Measurements from ENCODE around the gene NRP2.

Gene NRP2

DNA sequence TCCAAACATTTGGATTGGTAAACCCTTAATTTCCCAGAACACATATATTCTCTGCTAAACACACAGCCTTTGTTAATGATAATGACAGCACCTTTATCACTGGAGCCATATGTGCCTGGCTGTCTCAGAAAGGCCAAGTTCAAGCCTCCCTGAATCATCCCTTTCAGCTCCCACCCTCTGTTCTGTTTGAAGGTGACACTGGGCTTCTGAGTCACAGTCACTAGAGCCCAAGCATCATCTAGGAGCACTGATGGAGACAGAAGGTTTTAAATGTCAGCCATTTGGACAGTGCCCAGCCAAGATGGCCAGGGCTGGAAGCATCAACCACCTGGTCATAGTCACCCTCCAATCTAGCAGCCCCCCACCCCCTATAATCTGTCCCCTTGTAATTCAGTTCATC lies 80.6 kb downstream of the NRP2 start:
- Histone ChIP-seq H3K36me3 (ENCODE audit: control insufficient read depth, insufficient read depth, low read length) (no peaks in the 10 kb centered on the region), H3K27me3 (replicated peaks; ENCODE audit: control insufficient read depth, insufficient read depth, low read length) (no peaks in the 10 kb centered on the region; the same call in none of the 2 replicates), H3K4me3 (replicated peaks; ENCODE audit: low read depth, low read length) (no peak overlapping the region)
- no peak for DNase-seq (ENCODE audit: extremely low read depth, insufficient read length)
- TF ChIP-seq, protein P1, sequence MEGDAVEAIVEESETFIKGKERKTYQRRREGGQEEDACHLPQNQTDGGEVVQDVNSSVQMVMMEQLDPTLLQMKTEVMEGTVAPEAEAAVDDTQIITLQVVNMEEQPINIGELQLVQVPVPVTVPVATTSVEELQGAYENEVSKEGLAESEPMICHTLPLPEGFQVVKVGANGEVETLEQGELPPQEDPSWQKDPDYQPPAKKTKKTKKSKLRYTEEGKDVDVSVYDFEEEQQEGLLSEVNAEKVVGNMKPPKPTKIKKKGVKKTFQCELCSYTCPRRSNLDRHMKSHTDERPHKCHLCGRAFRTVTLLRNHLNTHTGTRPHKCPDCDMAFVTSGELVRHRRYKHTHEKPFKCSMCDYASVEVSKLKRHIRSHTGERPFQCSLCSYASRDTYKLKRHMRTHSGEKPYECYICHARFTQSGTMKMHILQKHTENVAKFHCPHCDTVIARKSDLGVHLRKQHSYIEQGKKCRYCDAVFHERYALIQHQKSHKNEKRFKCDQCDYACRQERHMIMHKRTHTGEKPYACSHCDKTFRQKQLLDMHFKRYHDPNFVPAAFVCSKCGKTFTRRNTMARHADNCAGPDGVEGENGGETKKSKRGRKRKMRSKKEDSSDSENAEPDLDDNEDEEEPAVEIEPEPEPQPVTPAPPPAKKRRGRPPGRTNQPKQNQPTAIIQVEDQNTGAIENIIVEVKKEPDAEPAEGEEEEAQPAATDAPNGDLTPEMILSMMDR (IDR thresholded peaks at IDR 0.05; ENCODE audit: insufficient read depth, low read length, poor library complexity, severe bottlenecking): no peak

DNA sequence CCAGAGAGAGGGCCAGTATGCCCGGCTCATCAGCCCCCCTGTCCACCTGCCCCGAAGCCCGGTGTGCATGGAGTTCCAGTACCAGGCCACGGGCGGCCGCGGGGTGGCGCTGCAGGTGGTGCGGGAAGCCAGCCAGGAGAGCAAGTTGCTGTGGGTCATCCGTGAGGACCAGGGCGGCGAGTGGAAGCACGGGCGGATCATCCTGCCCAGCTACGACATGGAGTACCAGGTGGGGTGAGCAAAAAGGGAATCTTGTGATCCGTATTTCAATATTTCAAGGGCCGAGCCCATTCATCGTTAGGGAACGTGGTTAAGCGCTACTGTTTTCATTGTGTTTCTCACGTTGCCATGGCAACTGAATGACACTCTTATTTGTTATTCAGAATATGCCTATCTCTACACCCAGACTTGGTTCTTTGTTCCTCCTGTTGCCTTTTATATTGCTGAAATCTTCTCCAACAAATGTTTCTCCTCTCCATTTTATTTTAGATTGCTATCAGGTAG lies 81.5 kb downstream of the NRP2 start:
- no peaks in the 10 kb centered on the region; the same call in 1 of the 2 replicates for H3K27me3 ChIP-seq (replicated peaks; ENCODE audit: control insufficient read depth, insufficient read depth, low read length)
- no peak overlapping the region for H3K4me3 ChIP-seq (replicated peaks; ENCODE audit: low read depth, low read length)
- H3K36me3 ChIP-seq (ENCODE audit: control insufficient read depth, insufficient read depth, low read length): no peaks in the 10 kb centered on the region
- TF ChIP-seq, protein P1 (IDR thresholded peaks at IDR 0.05; ENCODE audit: insufficient read depth, low read length, poor library complexity, severe bottlenecking): peak; percentile 46
- peak; percentile 26 for DNase-seq (ENCODE audit: extremely low read depth, insufficient read length)

DNA sequence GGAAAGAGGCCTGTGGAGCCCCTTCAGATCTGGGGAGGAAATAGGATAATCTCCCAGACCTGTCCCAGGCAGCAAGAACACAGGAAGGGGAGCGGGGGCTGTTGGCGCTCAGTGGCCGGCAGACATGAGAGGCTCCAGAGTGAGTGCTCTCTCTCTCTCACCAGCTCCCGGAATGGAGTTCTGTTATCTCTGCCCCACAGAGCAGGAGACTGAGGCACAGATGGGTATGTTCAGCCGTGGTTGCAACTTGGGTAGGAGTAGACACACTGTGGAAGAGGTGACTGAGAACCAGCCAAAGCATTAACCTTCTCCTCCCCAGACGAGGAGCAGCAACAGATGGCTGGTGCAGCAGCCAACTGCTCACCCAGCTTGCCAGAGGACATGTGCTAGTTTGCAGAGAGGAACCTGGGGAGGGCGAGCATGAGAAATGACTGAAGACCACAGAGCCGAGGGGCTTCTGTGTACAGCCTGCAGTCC lies 82.0 kb downstream of the NRP2 start:
- no peaks in the 10 kb centered on the region; the same call in 1 of the 2 replicates for H3K27me3 ChIP-seq (replicated peaks; ENCODE audit: control insufficient read depth, insufficient read depth, low read length)
- no peak for DNase-seq (ENCODE audit: extremely low read depth, insufficient read length)
- TF ChIP-seq, protein P1 (IDR thresholded peaks at IDR 0.05; ENCODE audit: insufficient read depth, low read length, poor library complexity, severe bottlenecking): no peak
- H3K4me3 ChIP-seq (replicated peaks; ENCODE audit: low read depth, low read length): no peak overlapping the region
- no peaks in the 10 kb centered on the region for H3K36me3 ChIP-seq (ENCODE audit: control insufficient read depth, insufficient read depth, low read length)

DNA sequence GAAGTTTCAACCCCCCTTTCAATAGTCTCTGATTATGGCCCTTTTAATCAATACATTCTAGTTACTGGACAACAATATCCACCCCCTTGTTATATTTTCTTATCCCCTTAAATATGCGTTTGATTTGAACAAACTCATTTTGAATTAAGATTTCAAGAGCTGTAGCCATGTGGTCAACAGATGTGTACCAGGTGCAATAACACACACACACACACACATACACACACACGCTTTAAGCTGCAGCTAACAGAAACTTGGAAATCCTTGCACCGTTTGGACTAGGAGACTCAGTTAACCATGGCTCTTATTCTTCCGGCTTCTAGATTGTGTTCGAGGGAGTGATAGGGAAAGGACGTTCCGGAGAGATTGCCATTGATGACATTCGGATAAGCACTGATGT lies 82.8 kb downstream of the NRP2 start:
- no peak for DNase-seq (ENCODE audit: extremely low read depth, insufficient read length)
- no peaks in the 10 kb centered on the region for H3K36me3 ChIP-seq (ENCODE audit: control insufficient read depth, insufficient read depth, low read length)
- TF ChIP-seq, protein P1 (IDR thresholded peaks at IDR 0.05; ENCODE audit: insufficient read depth, low read length, poor library complexity, severe bottlenecking): no peak

DNA sequence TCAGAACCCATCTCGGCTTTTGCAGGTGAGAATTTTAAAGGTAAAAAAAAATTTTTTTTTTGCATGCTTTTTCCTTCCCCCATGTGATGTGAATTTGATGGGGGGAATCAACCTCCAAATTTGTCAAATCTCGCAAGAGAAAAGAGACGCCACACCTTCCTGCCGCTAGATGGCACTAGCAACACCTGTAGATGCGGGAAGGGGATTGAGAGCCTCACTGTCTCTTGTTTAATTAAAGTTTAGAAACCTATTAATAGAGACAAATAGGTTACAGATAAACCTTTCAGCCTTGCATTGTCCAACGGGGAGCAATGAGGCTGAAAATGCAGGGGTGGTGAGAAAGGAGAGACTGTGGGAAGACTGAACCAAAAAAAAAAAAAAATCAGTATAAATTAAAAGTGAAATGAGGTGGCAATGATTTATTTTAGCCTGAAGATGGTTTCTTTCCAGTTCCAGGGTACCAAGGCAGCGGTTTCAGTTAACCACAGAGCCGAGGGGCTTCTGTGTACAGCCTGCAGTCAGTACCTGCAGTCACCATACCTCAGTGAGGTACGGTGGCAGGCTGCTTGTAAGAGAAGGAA lies 84.6 kb downstream of the NRP2 start:
- TF ChIP-seq, protein P1 (IDR thresholded peaks at IDR 0.05; ENCODE audit: insufficient read depth, low read length, poor library complexity, severe bottlenecking): peak; percentile 96
- no peak for DNase-seq (ENCODE audit: extremely low read depth, insufficient read length)
- H3K36me3 ChIP-seq (ENCODE audit: control insufficient read depth, insufficient read depth, low read length): no peaks in the 10 kb centered on the region
- H3K4me3 ChIP-seq (replicated peaks; ENCODE audit: low read depth, low read length): no peak overlapping the region
- H3K27me3 ChIP-seq (replicated peaks; ENCODE audit: control insufficient read depth, insufficient read depth, low read length): no peaks in the 10 kb centered on the region; the same call in none of the 2 replicates

More for the DNA sequence above, 82.8 kb downstream of the NRP2 start:
- Histone ChIP-seq H3K4me3 (replicated peaks; ENCODE audit: low read depth, low read length) (no peak overlapping the region), H3K27me3 (replicated peaks; ENCODE audit: control insufficient read depth, insufficient read depth, low read length) (no peaks in the 10 kb centered on the region; the same call in 1 of the 2 replicates)
